Measurements from ENCODE around the gene CHN2.
"Not testable (repeated sequence)": the region's sequence is repeated elsewhere in the genome, so short reads cannot be mapped to it uniquely, and the experiment has no call there.

The CHN2 gene

DNA sequence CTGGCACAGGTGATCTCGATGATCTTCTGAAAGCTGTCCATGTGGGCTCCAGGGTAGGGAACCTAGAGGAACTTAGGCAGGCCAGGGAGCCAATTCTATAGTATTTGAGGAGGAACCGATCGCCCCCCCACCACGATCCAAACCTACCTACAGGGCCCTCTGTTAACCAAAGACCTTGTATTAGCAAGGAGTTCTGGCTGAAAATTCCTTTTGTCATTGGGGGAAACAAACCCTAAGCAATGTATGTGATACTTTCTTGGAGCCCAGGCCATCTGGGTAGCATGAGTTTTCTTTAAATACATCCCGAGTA lies 62.1 kb downstream of the CHN2 start:
- peak overlapping the region; percentile 73 for H3K27ac ChIP-seq

DNA sequence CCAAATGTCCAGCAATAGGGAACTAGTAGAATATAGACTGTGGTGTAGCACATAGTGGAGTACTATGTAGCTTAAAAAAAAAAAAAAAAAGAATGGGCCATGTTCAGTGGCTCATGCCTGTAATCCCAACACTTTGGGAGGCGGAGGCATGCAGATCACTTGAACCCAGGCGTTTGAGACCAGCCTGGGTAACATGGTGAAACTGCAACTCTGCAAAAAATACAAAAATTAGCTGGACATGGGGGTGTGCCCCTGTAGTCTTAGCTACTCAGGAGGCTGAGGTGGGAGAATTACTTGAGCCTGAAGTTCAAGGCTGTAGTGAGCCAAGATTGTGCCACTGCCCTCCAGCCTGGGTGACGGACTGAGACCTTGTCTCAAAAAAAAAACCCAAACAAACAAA lies 64.4 kb downstream of the CHN2 start:
- TF ChIP-seq, protein P1, sequence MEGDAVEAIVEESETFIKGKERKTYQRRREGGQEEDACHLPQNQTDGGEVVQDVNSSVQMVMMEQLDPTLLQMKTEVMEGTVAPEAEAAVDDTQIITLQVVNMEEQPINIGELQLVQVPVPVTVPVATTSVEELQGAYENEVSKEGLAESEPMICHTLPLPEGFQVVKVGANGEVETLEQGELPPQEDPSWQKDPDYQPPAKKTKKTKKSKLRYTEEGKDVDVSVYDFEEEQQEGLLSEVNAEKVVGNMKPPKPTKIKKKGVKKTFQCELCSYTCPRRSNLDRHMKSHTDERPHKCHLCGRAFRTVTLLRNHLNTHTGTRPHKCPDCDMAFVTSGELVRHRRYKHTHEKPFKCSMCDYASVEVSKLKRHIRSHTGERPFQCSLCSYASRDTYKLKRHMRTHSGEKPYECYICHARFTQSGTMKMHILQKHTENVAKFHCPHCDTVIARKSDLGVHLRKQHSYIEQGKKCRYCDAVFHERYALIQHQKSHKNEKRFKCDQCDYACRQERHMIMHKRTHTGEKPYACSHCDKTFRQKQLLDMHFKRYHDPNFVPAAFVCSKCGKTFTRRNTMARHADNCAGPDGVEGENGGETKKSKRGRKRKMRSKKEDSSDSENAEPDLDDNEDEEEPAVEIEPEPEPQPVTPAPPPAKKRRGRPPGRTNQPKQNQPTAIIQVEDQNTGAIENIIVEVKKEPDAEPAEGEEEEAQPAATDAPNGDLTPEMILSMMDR (conservative IDR thresholded peaks at IDR 0.05), result no peak
- no peak overlapping the region for H3K27ac ChIP-seq

More for the DNA sequence above, 62.1 kb downstream of the CHN2 start:
- TF ChIP-seq, protein P1 (conservative IDR thresholded peaks at IDR 0.05), result no peak

DNA sequence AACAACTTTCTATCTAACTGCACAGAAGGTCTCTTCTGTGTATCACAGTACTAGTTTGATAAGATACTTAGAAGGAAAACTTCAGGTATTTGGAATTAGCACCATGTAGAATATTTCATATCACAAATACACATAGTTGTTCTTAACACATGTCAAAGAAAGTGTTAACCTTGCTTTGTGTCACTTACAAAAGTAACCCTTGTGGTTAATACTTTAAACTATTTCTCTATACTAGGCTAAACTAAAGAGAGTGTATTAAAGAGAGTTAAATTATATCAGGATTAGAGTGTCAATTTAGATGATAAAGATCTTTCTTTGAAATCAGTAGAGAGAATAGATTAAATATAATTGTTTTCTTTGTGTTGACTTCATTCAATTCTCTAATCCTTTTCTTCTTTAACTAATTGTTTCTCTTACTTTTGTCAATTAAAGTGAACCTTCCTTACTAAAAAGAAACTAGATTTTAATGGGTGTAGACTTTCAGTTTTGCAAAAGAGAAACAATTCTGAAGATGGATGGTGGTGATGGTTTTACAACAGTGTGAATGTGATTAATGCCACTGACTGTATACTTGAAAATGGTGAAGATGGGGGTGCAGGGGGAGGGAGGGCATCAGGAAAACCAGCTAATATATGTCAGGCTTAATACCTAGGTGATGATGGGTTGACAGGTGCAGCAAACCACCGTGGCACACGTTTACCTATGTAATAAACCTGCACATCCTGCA lies 67.8 kb downstream of the CHN2 start:
- H3K27ac ChIP-seq, result no peak overlapping the region
- TF ChIP-seq, protein P1 (conservative IDR thresholded peaks at IDR 0.05), result no peak

DNA sequence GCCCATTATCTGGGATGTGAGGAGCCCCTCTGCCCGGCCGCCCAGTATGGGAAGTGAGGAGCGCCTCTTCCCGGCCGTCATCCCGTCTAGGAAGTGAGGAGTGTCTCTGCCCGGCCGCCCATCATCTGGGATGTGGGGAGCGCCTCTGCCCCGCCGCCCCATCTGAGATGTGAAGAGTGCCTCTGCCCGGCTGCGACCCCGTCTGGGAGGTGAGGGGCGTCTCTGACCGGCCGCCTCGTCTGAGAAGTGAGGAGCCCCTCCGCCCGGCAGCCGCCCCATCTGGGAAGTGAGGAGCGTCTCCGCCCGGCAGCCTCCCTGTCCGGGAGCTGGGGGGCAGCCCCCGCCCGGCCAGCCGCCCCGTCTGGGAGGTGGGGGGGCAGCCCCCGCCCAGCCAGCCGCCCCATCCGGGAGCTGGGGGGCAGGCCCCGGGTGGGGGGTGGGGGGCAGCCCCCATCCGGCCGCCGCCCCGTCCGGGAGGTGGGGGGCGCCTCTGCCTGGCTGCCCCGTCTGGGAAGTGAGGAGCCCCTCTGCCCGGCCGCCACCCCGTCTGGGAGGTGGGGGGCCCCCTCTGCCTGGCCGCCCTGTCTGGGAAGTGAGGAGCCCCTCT lies 69.1 kb downstream of the CHN2 start:
- not testable (repeated sequence) for H3K27ac ChIP-seq

DNA sequence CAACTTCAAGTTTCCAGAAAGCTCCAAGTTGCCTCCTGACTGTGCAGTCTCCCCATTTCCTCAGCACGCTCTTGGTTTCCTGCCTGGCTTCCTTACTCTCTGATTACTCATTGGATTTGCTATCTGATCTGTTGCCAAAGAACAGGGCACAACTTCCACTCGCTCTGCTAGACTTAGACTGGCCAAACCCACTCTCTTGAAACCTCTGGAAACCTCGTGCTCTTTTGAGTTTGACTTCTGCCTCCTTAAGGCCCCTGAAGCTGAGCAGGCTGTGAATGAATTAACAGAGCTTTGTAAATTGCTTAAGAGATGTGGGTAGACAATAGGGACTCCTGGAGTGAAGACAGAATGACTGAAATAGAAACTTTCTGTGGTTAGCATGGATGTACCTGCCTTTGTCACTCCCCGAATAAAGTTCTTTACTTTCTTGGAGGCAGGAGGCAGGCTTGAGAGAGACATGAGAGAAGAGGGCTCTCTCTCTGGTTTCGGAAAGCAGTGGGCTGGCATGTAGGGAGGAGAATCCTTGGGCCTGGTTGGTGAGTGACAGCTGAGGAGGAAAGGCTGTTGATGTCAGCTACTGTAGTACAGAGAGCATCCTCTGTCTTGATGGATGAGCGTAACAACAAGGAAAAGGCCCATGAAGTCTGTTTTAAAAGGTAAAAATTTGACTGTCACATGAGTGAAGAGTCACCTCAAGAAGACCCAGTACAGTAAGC lies 70.8 kb downstream of the CHN2 start:
- TF ChIP-seq, protein P1 (conservative IDR thresholded peaks at IDR 0.05), result no peak
- H3K27ac ChIP-seq, result no peak overlapping the region

DNA sequence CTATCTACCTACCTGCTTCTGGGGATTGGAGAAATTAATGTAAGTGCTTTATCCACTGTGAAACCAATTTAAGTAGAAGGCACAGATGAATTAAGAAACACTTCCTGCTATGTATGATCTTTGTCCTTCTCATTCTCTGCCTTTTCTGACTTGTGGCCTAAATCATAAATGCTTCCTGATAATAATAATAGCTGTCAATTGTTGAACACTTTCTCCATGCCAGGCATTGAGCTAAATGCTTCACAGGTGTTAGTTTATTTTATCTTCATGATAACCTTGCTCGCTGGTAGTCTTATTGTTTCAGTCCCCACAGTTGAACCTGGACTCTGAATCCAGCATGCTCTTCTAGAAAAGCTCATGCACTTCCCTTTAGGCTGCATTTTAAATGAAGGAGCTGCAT lies 75.4 kb downstream of the CHN2 start:
- peak overlapping the region; percentile 65 for H3K27ac ChIP-seq
- TF ChIP-seq, protein P1 (conservative IDR thresholded peaks at IDR 0.05), result no peak

DNA sequence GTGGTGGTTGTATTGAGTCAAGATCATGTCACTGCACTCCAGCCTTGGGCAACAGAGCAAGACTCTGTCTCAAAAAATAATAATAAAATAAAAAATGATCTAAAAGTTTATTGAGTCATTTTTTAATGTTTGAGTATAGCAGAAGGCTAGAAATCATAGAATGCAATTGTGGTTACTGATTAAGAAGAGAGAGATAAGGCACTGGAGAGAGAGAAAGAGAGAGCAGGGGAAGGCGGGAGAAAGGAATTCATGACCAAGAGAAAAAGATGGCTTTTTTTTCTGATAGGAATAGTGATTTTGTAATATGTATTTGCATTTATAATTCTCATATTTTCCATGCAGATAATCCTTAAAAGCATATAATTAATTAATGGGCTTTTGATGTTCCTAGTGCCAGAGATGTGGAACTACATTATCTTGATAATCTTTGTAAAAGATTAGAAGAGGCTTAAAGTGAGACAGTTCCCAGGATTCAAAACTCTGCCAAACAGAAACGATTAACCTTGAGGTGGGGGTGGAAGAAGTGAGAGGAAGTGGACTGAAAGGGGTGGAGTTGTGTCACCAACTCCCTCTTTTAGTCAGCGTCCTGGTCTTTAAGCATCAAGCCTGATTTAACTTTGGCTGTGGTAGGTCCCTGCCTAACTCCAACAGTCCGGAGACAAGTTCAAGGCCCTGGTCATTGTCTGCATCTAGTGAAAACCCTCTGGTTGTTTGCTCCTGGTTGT lies 76.2 kb downstream of the CHN2 start:
- TF ChIP-seq, protein P1 (conservative IDR thresholded peaks at IDR 0.05), result no peak
- H3K27ac ChIP-seq, result peak overlapping the region; percentile 65

Measured in VCaP (cell line).